Endometrial microvascular endothelial cells (primary cell): Measurements from ENCODE around the gene TXNDC8. TPM values are rescaled to one million over a fixed set of nuclear protein-coding genes. Genes with fewer than 3 reads are reported as not detected.
"Not testable (repeated sequence)": the region's sequence is repeated elsewhere in the genome, so short reads cannot be mapped to it uniquely, and the experiment has no call there.

Source experiments
- in situ Hi-C: cut with HindIII; loops from 2 replicates; pipeline ENCODE4 v1.10.0; 2017; ENCODE audit warnings: low sequenced_read_pairs, low pct_unique_long_range_greater_than_20kb; ENCODE audit errors: inconsistent ontology term
- total RNA-seq: library from RNA; depleted of rRNA; stranded (reverse); fragments of >200 nt; gene quantifications from one replicate; pipeline ENCODE4 v1.2.3, GENCODE V29; 2015; ENCODE audit errors: inconsistent ontology term

TXNDC8 gene
- total RNA-seq, 1 donor from 2014 or later = not detected

- in situ Hi-C loops = no loop called here
These were observed 7.1 kb downstream of the TXNDC8 start for GRCh38 chr9:110330484-110331105.

GRCh38 chr9:110329639-110330230 lies 7.9 kb downstream of the TXNDC8 start:
- in situ Hi-C loops = no loop called here

GRCh38 chr9:110328763-110329162 lies 8.9 kb downstream of the TXNDC8 start:
- in situ Hi-C loops = no loop called here

- in situ Hi-C loops = no loop called here
These were observed 9.9 kb downstream of the TXNDC8 start for GRCh38 chr9:110327716-110328115.

GRCh38 chr9:110323818-110324217 lies 13.8 kb downstream of the TXNDC8 start:
- in situ Hi-C loops = no loop called here

GRCh38 chr9:110320651-110321445 lies 16.8 kb downstream of the TXNDC8 start:
- in situ Hi-C loops = no loop called here

- in situ Hi-C loops = no loop called here
These were observed 17.7 kb downstream of the TXNDC8 start for GRCh38 chr9:110319781-110320492.

- in situ Hi-C loops = no loop called here
These were observed 19.8 kb downstream of the TXNDC8 start for GRCh38 chr9:110317911-110318310.

GRCh38 chr9:110316261-110317075 lies 21.2 kb downstream of the TXNDC8 start:
- in situ Hi-C loops = no loop called here

- in situ Hi-C loops = not testable (repeated sequence)
These were observed 25.7 kb downstream of the TXNDC8 start for GRCh38 chr9:110311978-110312377.

- in situ Hi-C loops = no loop called here
These were observed 28.0 kb downstream of the TXNDC8 start for GRCh38 chr9:110309681-110310080.

GRCh38 chr9:110308633-110309038 lies 29.0 kb downstream of the TXNDC8 start:
- in situ Hi-C loops = no loop called here

GRCh38 chr9:110307191-110307590 lies 30.5 kb downstream of the TXNDC8 start:
- in situ Hi-C loops = no loop called here

GRCh38 chr9:110303133-110303532 lies 34.5 kb downstream of the TXNDC8 start:
- in situ Hi-C loops = no loop called here

- in situ Hi-C loops = no loop called here
These were observed 39.5 kb downstream of the TXNDC8 start for GRCh38 chr9:110298043-110298605.

- in situ Hi-C loops = no loop called here
These were observed 44.4 kb downstream of the TXNDC8 start for GRCh38 chr9:110293248-110293647.

GRCh38 chr9:110291921-110292557 lies 45.6 kb downstream of the TXNDC8 start:
- in situ Hi-C loops = no loop called here

- in situ Hi-C loops = no loop called here
These were observed 47.7 kb downstream of the TXNDC8 start for GRCh38 chr9:110290001-110290400.
